Measurements from ENCODE around the gene SKIL. TPM values are rescaled to one million over a fixed set of nuclear protein-coding genes. Genes with fewer than 3 reads are reported as not detected.

The SKIL gene, protein sequence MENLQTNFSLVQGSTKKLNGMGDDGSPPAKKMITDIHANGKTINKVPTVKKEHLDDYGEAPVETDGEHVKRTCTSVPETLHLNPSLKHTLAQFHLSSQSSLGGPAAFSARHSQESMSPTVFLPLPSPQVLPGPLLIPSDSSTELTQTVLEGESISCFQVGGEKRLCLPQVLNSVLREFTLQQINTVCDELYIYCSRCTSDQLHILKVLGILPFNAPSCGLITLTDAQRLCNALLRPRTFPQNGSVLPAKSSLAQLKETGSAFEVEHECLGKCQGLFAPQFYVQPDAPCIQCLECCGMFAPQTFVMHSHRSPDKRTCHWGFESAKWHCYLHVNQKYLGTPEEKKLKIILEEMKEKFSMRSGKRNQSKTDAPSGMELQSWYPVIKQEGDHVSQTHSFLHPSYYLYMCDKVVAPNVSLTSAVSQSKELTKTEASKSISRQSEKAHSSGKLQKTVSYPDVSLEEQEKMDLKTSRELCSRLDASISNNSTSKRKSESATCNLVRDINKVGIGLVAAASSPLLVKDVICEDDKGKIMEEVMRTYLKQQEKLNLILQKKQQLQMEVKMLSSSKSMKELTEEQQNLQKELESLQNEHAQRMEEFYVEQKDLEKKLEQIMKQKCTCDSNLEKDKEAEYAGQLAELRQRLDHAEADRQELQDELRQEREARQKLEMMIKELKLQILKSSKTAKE
- total RNA-seq (2021; ENCODE audit: unreplicated experiment) (94.2 TPM), Bru-seq, nascent RNA (percentile 96 among the genes with signal in this experiment), BruChase-seq, experiment 1, labeled RNA remaining after a 2-hour chase (percentile 99 among the genes with signal in this experiment), BruChase-seq, experiment 2, labeled RNA remaining after a 6-hour chase (percentile 97 among the genes with signal in this experiment)
- polyA plus RNA-seq (2012; ENCODE audit: insufficient read length), result 23.3 TPM
- long read RNA-seq, full-length matches to known transcripts, result 76 of 120 reads
- long read RNA-seq, partial matches to known transcripts, result 3 of 120 reads
- long read RNA-seq, other reads (novel, unspliced or antisense), result 41 of 120 reads

DNA sequence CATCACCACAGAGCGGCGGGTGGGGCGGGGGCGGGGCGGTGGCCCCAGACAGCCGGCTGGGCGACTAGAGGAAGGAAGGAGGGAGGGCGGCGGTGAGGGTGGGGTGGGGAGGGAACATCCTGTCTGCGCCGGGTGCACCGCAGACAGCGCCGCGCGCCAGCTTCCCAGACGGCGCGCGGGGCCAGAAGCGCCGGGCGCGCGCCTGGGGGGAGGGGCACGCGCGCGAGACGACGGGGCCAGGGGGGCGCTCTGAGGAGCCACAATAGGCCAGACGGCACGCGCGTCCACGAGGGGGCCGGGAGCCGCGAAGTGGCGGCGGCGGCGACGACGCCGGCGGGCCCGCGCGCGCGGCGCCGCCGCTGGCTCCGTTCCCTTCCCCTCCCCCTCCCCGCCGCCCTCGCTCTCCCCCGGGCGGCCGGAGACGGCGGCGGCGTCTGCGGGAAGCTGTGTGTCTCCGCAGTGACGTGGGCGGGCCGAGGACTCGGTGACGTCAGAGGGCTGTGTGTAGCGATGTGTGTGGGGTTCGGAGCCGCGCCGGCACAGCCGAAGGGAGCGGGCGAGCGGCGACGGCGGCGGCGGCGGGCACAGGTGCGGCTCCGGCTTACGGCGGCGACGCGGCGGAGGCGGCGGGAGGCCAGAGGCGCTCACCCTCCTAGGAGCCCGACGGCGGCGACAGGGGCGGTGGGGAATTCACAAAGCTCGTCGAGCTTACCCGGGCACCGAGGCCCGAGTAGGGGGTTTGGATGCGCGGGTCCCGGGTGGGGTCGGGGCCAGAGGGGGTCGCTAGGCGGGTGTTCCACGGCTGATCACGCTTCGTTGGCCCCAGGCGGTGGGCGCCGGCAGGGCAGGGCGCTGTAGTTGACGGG, at the start of gene SKIL:
TSS of gene SKIL (plus strand) at position 540 of the 866 bp plus-strand sequence. CDS start 2,617 bp downstream, outside the sequence.
- no TSS peak for BruUV-seq (replicated peaks)
- in situ Hi-C loops (cut with HindIII; ENCODE audit: low pct_unique_long_range_greater_than_20kb, low sequenced_read_pairs), result no loop called here
- POLR2A ChIA-PET, result interaction anchor here (0.6 to 1.0 kb wide), 5 partner anchors 135 to 588 kb away, joined by 3 to 6 read pairs (median 3); partner anchors contain the start of genes ACTRT3 and PRKCI
- CTCF ChIA-PET, result interaction anchor here (0.6 to 0.9 kb wide), 4 partner anchors 19 to 54 kb away, joined by 3 to 6 read pairs (median 5); no protein-coding TSS in a partner anchor
- Histone ChIP-seq H3K4me1 (ENCODE audit: control insufficient read depth, insufficient read depth, low read length) (peaks cover 36% of the 10 kb centered on the region), H3K9me3 (ENCODE audit: control insufficient read depth, insufficient read depth, low read depth, low read length) (no peaks in the 10 kb centered on the region), H3K27ac (ENCODE audit: low read length) (peak within 1 kb of the TSS; percentile 99), H3K36me3 (ENCODE audit: control insufficient read depth, insufficient read depth, low read length) (peaks cover 6% of the 10 kb centered on the region; the same call in 1 of the 2 replicates), H3K4me3 (ENCODE audit: low read depth in 2 of 2, low read length in 2 of 2) (peak within 1 kb of the TSS; percentile 79 to 87), H3K27me3 (ENCODE audit: control insufficient read depth, insufficient read depth, low read length) (no peaks in the 10 kb centered on the region)
- DNase-seq (ENCODE audit: low read depth, low spot score), result peak; percentile 58
- ATAC-seq, result peak; percentile 92
- TF ChIP-seq TCF7L2 (IDR thresholded peaks at IDR 0.05; ENCODE audit: low read depth, low read length) (no peak), POLR2AphosphoS5 (IDR thresholded peaks at IDR 0.05; ENCODE audit: low read depth, low read length) (peak; percentile 26), SIN3A (IDR thresholded peaks at IDR 0.05; ENCODE audit: borderline replicate concordance, insufficient read depth, low read depth, low read length) (0 out of 2 replicates have a peak, but pooled peaks have one; percentile 5)
- TF ChIP-seq, protein P1, sequence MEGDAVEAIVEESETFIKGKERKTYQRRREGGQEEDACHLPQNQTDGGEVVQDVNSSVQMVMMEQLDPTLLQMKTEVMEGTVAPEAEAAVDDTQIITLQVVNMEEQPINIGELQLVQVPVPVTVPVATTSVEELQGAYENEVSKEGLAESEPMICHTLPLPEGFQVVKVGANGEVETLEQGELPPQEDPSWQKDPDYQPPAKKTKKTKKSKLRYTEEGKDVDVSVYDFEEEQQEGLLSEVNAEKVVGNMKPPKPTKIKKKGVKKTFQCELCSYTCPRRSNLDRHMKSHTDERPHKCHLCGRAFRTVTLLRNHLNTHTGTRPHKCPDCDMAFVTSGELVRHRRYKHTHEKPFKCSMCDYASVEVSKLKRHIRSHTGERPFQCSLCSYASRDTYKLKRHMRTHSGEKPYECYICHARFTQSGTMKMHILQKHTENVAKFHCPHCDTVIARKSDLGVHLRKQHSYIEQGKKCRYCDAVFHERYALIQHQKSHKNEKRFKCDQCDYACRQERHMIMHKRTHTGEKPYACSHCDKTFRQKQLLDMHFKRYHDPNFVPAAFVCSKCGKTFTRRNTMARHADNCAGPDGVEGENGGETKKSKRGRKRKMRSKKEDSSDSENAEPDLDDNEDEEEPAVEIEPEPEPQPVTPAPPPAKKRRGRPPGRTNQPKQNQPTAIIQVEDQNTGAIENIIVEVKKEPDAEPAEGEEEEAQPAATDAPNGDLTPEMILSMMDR (IDR thresholded peaks at IDR 0.05), result no peak; the same call in 1 of the 2 replicates
- TF ChIP-seq, protein P2, sequence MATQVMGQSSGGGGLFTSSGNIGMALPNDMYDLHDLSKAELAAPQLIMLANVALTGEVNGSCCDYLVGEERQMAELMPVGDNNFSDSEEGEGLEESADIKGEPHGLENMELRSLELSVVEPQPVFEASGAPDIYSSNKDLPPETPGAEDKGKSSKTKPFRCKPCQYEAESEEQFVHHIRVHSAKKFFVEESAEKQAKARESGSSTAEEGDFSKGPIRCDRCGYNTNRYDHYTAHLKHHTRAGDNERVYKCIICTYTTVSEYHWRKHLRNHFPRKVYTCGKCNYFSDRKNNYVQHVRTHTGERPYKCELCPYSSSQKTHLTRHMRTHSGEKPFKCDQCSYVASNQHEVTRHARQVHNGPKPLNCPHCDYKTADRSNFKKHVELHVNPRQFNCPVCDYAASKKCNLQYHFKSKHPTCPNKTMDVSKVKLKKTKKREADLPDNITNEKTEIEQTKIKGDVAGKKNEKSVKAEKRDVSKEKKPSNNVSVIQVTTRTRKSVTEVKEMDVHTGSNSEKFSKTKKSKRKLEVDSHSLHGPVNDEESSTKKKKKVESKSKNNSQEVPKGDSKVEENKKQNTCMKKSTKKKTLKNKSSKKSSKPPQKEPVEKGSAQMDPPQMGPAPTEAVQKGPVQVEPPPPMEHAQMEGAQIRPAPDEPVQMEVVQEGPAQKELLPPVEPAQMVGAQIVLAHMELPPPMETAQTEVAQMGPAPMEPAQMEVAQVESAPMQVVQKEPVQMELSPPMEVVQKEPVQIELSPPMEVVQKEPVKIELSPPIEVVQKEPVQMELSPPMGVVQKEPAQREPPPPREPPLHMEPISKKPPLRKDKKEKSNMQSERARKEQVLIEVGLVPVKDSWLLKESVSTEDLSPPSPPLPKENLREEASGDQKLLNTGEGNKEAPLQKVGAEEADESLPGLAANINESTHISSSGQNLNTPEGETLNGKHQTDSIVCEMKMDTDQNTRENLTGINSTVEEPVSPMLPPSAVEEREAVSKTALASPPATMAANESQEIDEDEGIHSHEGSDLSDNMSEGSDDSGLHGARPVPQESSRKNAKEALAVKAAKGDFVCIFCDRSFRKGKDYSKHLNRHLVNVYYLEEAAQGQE (IDR thresholded peaks at IDR 0.05; ENCODE audit: insufficient read depth in 1 of 2, low read depth in 2 of 2, low read length in 1 of 2), result no peak
- intact Hi-C loops (cut with micrococcal nuclease; ENCODE audit: unreplicated experiment), result loop anchor here (2.0 kb wide), 1 partner anchor 47 kb away; no protein-coding TSS in a partner anchor

DNA sequence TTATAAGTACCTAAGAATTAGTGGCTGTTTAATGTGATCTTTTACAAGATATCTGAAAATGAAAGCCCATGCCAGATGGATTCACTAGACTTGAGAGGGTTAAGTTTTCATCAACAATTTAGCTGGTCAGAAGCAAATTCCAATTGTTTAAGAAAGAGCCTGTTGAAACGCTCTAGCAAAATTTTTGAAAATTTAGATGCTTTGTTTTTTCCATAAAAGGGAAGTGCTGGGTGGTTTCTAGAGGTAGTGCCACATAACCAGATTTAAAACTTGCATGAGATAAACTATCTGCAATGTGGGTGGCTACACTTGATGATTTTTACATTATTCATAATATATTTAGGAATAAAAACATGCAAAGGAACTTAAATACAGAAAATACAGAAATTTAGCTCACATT, 48.5 kb upstream of the SKIL start:
- in situ Hi-C loops (cut with HindIII; ENCODE audit: low pct_unique_long_range_greater_than_20kb, low sequenced_read_pairs) (no loop called here), intact Hi-C loops (cut with micrococcal nuclease; ENCODE audit: unreplicated experiment) (no loop called here)
- ChIA-PET CTCF (interaction anchor here (1.1 kb wide), 2 partner anchors 101 to 105 kb away, joined by 4 to 5 read pairs; no protein-coding TSS in a partner anchor), POLR2A (no interaction called here)
- Histone ChIP-seq H3K36me3 (ENCODE audit: control insufficient read depth, insufficient read depth, low read length) (no peaks in the 10 kb centered on the region), H3K4me3 (ENCODE audit: low read depth in 2 of 2, low read length in 2 of 2) (no peak overlapping the region), H3K9me3 (ENCODE audit: control insufficient read depth, insufficient read depth, low read depth, low read length) (no peaks in the 10 kb centered on the region), H3K4me1 (ENCODE audit: control insufficient read depth, insufficient read depth, low read length) (no peaks in the 10 kb centered on the region), H3K27ac (ENCODE audit: low read length) (no peak overlapping the region), H3K27me3 (ENCODE audit: control insufficient read depth, insufficient read depth, low read length) (no peaks in the 10 kb centered on the region)
- ATAC-seq, result no peak
- TF ChIP-seq TCF7L2 (IDR thresholded peaks at IDR 0.05; ENCODE audit: low read depth, low read length), result no peak
- TF ChIP-seq SIN3A (IDR thresholded peaks at IDR 0.05; ENCODE audit: borderline replicate concordance, insufficient read depth, low read depth, low read length), result no peak
- TF ChIP-seq POLR2AphosphoS5 (IDR thresholded peaks at IDR 0.05; ENCODE audit: low read depth, low read length), result no peak
- TF ChIP-seq, protein P2 (IDR thresholded peaks at IDR 0.05; ENCODE audit: insufficient read depth in 1 of 2, low read depth in 2 of 2, low read length in 1 of 2), result no peak
- TF ChIP-seq, protein P1 (IDR thresholded peaks at IDR 0.05), result no peak
- BruUV-seq (replicated peaks), result no TSS peak
- DNase-seq (ENCODE audit: low read depth, low spot score), result no peak
